IMR-90 (cell line): Measurements from ENCODE around the gene GDPD5. TPM values are rescaled to one million over a fixed set of nuclear protein-coding genes. Genes with fewer than 3 reads are reported as not detected.

Source experiments
- ATAC-seq: fragments of 200-7000 bp; cut with Tn5 transposase; 2 replicates; pipeline ENCODE4 v1.9.1; 2020; ENCODE audit warnings: low read depth, mild to moderate bottlenecking, moderate library complexity
- BruUV-seq: library from RNA; stranded (reverse); fragments of 400-500 nt; replicated peaks from 2 replicates; lab custom pipeline; 2021; lab: Mats Ljungman, UMichigan
- CTCF ChIA-PET: fragments of 300-600 bp; formaldehyde crosslinking; extraction: SDS; loops from one replicate; lab custom pipeline; 2021; ENCODE audit warnings: antibody characterized with exemption; lab: Yijun Ruan, JAX
- POLR2A ChIA-PET: fragments of 300-600 bp; sonication (Branson Sonifier 250); formaldehyde crosslinking; loops from one replicate; lab custom pipeline; 2022; ENCODE audit warnings: antibody characterized with exemption; ENCODE audit not compliant: unreplicated experiment; lab: Charles Lee
- DNase-seq: peaks from one replicate; pipeline ENCODE4 v3.0.0; 2013
- H2AFZ ChIP-seq: replicated peaks from 2 replicates; pipeline ENCODE3; 2013; ENCODE audit warnings: low read length, mild to moderate bottlenecking; ENCODE audit not compliant: poor library complexity
- H2AK5ac ChIP-seq: 2 replicates; pipeline ENCODE4 v1.6.1; 2013; ENCODE audit warnings: low read depth, low read length, inconsistent platforms
- H2AK9ac ChIP-seq: replicated peaks from 2 replicates; pipeline ENCODE3; 2013; ENCODE audit warnings: mild to moderate bottlenecking, low read depth, low read length, moderate library complexity; ENCODE audit not compliant: poor library complexity
- H2BK120ac ChIP-seq: 2 replicates; pipeline ENCODE4 v1.6.1; 2013; ENCODE audit warnings: low read depth, low read length, inconsistent platforms
- H2BK15ac ChIP-seq: 3 replicates; pipeline ENCODE4 v1.6.1; 2013; ENCODE audit warnings: low read depth, low read length, inconsistent platforms
- H2BK20ac ChIP-seq: 2 replicates; pipeline ENCODE4 v1.6.1; 2013; ENCODE audit warnings: low read depth, mild to moderate bottlenecking, inconsistent platforms, low read length, moderate library complexity
- H2BK5ac ChIP-seq: 2 replicates; pipeline ENCODE4 v1.6.1; 2013; ENCODE audit warnings: mild to moderate bottlenecking, low read depth, low read length, inconsistent platforms; ENCODE audit not compliant: poor library complexity, severe bottlenecking
- H3K14ac ChIP-seq: replicated peaks from 2 replicates; pipeline ENCODE4 v1.6.1; 2013; ENCODE audit warnings: low read depth, low read length, inconsistent platforms
- H3K18ac ChIP-seq: 2 replicates; pipeline ENCODE4 v1.6.1; 2013; ENCODE audit warnings: low read depth, low read length, control low read depth
- H3K23ac ChIP-seq: 2 replicates; pipeline ENCODE4 v1.6.1; 2013; ENCODE audit warnings: low read depth, low read length, inconsistent platforms
- H3K27ac ChIP-seq: 2 replicates; pipeline ENCODE4 v1.5.1; 2013; ENCODE audit warnings: mild to moderate bottlenecking, control low read depth, low read length; ENCODE audit not compliant: insufficient read depth
- H3K27me3 ChIP-seq: 2 replicates; pipeline ENCODE4 v1.6.1; 2013; ENCODE audit warnings: low read length; ENCODE audit not compliant: control insufficient read depth, insufficient read depth
- H3K36me3 ChIP-seq: 2 replicates; pipeline ENCODE4 v1.6.1; 2013; ENCODE audit warnings: low read length, mixed read lengths; ENCODE audit not compliant: control insufficient read depth, insufficient read depth
- H3K4ac ChIP-seq: 2 replicates; pipeline ENCODE4 v1.6.1; 2013; ENCODE audit warnings: low read depth, low read length, inconsistent platforms
- H3K4me1 ChIP-seq: 2 replicates; pipeline ENCODE4 v1.6.1; 2013; ENCODE audit warnings: low read length, mixed read lengths; ENCODE audit not compliant: control insufficient read depth, insufficient read depth
- H3K4me2 ChIP-seq: 2 replicates; pipeline ENCODE4 v1.6.1; 2013; ENCODE audit warnings: low read depth, mild to moderate bottlenecking, control low read depth, low read length, moderate library complexity
- H3K4me3 ChIP-seq: 2 replicates; pipeline ENCODE4 v1.5.1; 2013; ENCODE audit warnings: low read depth, mild to moderate bottlenecking, control low read depth, low read length, moderate library complexity; ENCODE audit not compliant: insufficient read depth
- H3K56ac ChIP-seq: 2 replicates; pipeline ENCODE4 v1.6.1; 2013; ENCODE audit warnings: low read length, inconsistent platforms; ENCODE audit not compliant: insufficient read depth; ENCODE audit errors: extremely low read depth
- H3K79me1 ChIP-seq, 2 experiments: 2 replicates each; pipeline ENCODE4 v1.6.1; 2013; ENCODE audit warnings: low read length in 2 of 2, inconsistent platforms in 1 of 2, low read depth in 1 of 2
- H3K9ac ChIP-seq: 2 replicates; pipeline ENCODE4 v1.6.1; 2013; ENCODE audit warnings: low read depth, low read length, control low read depth
- H3K9me1 ChIP-seq: 2 replicates; pipeline ENCODE4 v1.6.1; 2013; ENCODE audit warnings: low read length, inconsistent platforms; ENCODE audit not compliant: insufficient read depth
- H3K9me3 ChIP-seq: 2 replicates; pipeline ENCODE4 v1.6.1; 2013; ENCODE audit warnings: low read length; ENCODE audit not compliant: control insufficient read depth, insufficient read depth
- H4K20me1 ChIP-seq: 2 replicates; pipeline ENCODE4 v1.6.1; 2013; ENCODE audit warnings: low read length, inconsistent platforms; ENCODE audit not compliant: insufficient read depth
- H4K5ac ChIP-seq: 2 replicates; pipeline ENCODE4 v1.6.1; 2013; ENCODE audit warnings: mild to moderate bottlenecking, low read depth, low read length, control low read depth
- H4K8ac ChIP-seq, 2 experiments: 2 replicates each; pipeline ENCODE4 v1.6.1; 2013; ENCODE audit warnings: low read depth in 2 of 2, low read length in 2 of 2, control low read depth in 1 of 2, inconsistent platforms in 1 of 2
- H4K91ac ChIP-seq: 2 replicates; pipeline ENCODE4 v1.6.1; 2013; ENCODE audit warnings: low read depth, low read length, inconsistent platforms; ENCODE audit not compliant: insufficient read depth
- CHD1 ChIP-seq: IDR thresholded peaks from 2 replicates; pipeline ENCODE4 v1.6.1; 2012; ENCODE audit warnings: low read depth, low read length, improper control_type of control experiment
- CTCF ChIP-seq: conservative IDR thresholded peaks from 2 replicates; pipeline ENCODE4 v1.5.1; 2012; ENCODE audit warnings: mild to moderate bottlenecking, low read depth, low read length, improper control_type of control experiment
- ELK1 ChIP-seq: fragments of 150-350 bp; IDR thresholded peaks from 2 replicates; pipeline ENCODE4 v1.6.1; 2016; ENCODE audit warnings: low read depth, mild to moderate bottlenecking, low read length, moderate library complexity, borderline replicate concordance
- MXI1 ChIP-seq: IDR thresholded peaks from 2 replicates; pipeline ENCODE4 v1.6.1; 2012; ENCODE audit warnings: low read depth, mild to moderate bottlenecking, low read length, moderate library complexity, borderline replicate concordance
- POLR2A ChIP-seq: IDR thresholded peaks from 2 replicates; pipeline ENCODE4 v1.6.1; 2012; ENCODE audit warnings: mild to moderate bottlenecking, low read depth, low read length
- RCOR1 ChIP-seq: IDR thresholded peaks from 2 replicates; pipeline ENCODE4 v1.6.1; 2012; ENCODE audit warnings: mild to moderate bottlenecking, low read length, improper control_type of control experiment; ENCODE audit not compliant: insufficient replicate concordance
- RFX5 ChIP-seq: IDR thresholded peaks from 2 replicates; pipeline ENCODE4 v1.8.0; 2012; ENCODE audit warnings: low read depth, mild to moderate bottlenecking, low read length, moderate library complexity
- WGBS, 2 experiments: methylation state at CpG; one replicate each; pipeline versions ENCODE4 v1.1.5 to v1.1.7; 2013; ENCODE audit warnings: missing lambda C conversion rate in 2 of 2; ENCODE audit not compliant: insufficient read length in 1 of 2; ENCODE audit errors: extremely low coverage in 2 of 2; 5-methylcytosine and 5-hydroxymethylcytosine counted together
- dilution Hi-C: fragments of 300-500 bp; cut with HindIII; formaldehyde crosslinking; loops from one replicate; pipeline ENCODE4 v1.14.3; 2018; ENCODE audit warnings: low sequenced_read_pairs; ENCODE audit not compliant: unreplicated experiment
- in situ Hi-C: fragments of 300-500 bp; cut with MboI; formaldehyde crosslinking; loops from 3 replicates; pipeline ENCODE4 v1.14.3; 2019; ENCODE audit warnings: low sequenced_read_pairs, inconsistent platforms, mixed read lengths
- intact Hi-C: fragments of 100-400 bp; cut with micrococcal nuclease; formaldehyde crosslinking; loops from 2 replicates; pipeline ENCODE4 v1.10.0; 2022
- polyA plus RNA-seq, 3 experiments: library from polyadenylated mRNA; depleted of rRNA; stranded (reverse); fragments of >200 nt; gene quantifications; 2 replicates each; pipeline ENCODE4 v1.2.3, GENCODE V29; 2012; ENCODE audit warnings: low replicate concordance in 1 of 3
- total RNA-seq: library from RNA; depleted of rRNA; stranded (reverse); fragments of >200 nt; gene quantifications from 2 replicates; pipeline ENCODE4 v1.2.3, GENCODE V29; 2012

The GDPD5 gene
- total and polyA plus RNA-seq, 2 of the 4 experiments (the other 2 are of a cell fraction): 2.0 to 7.9 TPM

- H3K79me1 ChIP-seq: no peaks in the 10 kb centered on the region
- H4K5ac ChIP-seq: no peak overlapping the region
- H3K4me3 ChIP-seq: no peak overlapping the region
- DNase-seq (no peak), ATAC-seq (no peak)
- H4K91ac ChIP-seq: no peak overlapping the region
- dilution Hi-C loops: no loop called here
- no peak overlapping the region for H3K9ac ChIP-seq
- H3K56ac ChIP-seq: no peak overlapping the region
- H3K18ac ChIP-seq: no peak overlapping the region
- POLR2A ChIA-PET: no interaction called here
- H3K27ac ChIP-seq: no peak overlapping the region
- CTCF ChIA-PET: no interaction called here
- no peak overlapping the region for H2BK5ac ChIP-seq
- H3K27me3 ChIP-seq: no peaks in the 10 kb centered on the region; the same call in 1 of the 2 replicates
- no peak overlapping the region for H2BK20ac ChIP-seq
- in situ Hi-C loops: loop anchor here (5.0 kb wide), 1 partner anchor 83 kb away; no protein-coding TSS in a partner anchor
- H3K9me3 ChIP-seq: no peaks in the 10 kb centered on the region
- peaks cover 2% of the 10 kb centered on the region for H3K4me1 ChIP-seq
- intact Hi-C loops: loop anchor here (5.0 kb wide), 1 partner anchor 418 kb away; no protein-coding TSS in a partner anchor
- H4K8ac ChIP-seq: no peak overlapping the region
- H3K4ac ChIP-seq: no peak overlapping the region
- H2AK5ac ChIP-seq: no peak overlapping the region
- H2AK9ac ChIP-seq: no peak overlapping the region
- no peak overlapping the region for H2BK120ac ChIP-seq
- H2AFZ ChIP-seq: no peak overlapping the region
- no peak overlapping the region for H2BK15ac ChIP-seq
- no peaks in the 10 kb centered on the region for H4K20me1 ChIP-seq
- no peak overlapping the region for H3K23ac ChIP-seq
- H3K14ac ChIP-seq: no peak overlapping the region
- H3K4me2 ChIP-seq: no peak overlapping the region
- TF ChIP-seq RFX5 (no peak), CTCF (no peak), CHD1 (no peak), RCOR1 (no peak), ELK1 (no peak), MXI1 (no peak), POLR2A (no peak)
- H3K9me1 ChIP-seq: no peaks in the 10 kb centered on the region
- no CpG with 5 or more reads among the region's 10 CpGs for WGBS, 2 experiments
- BruUV-seq: no TSS peak
- no peaks in the 10 kb centered on the region for H3K36me3 ChIP-seq
These were observed 76.5 kb downstream of the GDPD5 start for GRCh38 chr11:75449271-75449670.
